OCI-LY7 (cell line): ENCODE measurements around the gene PPAT. TPM values are rescaled to one million over a fixed set of nuclear protein-coding genes. Genes with fewer than 3 reads are reported as not detected.

Experiments used
- BruUV-seq: library from RNA; stranded (reverse); fragments of 400-500 nt; replicated peaks from 2 replicates; lab custom pipeline; 2021; lab: Mats Ljungman, UMichigan
- CTCF ChIA-PET: fragments of 300-600 bp; sonication (Branson Sonifier 250); formaldehyde crosslinking; loops from one replicate; lab custom pipeline; 2022; ENCODE audit warnings: antibody characterized with exemption; ENCODE audit not compliant: unreplicated experiment; lab: Charles Lee
- POLR2A ChIA-PET: fragments of 300-600 bp; sonication (Branson Sonifier 250); formaldehyde crosslinking; loops from one replicate; lab custom pipeline; 2022; ENCODE audit warnings: antibody characterized with exemption; lab: Charles Lee
- DNase-seq: peaks from one replicate; pipeline ENCODE4 v3.0.0-alpha.2; 2015; ENCODE audit warnings: low spot score
- H2AFZ ChIP-seq: fragments of 200-600 bp; sonication (generic), shearing (Covaris generic); 2 replicates; pipeline ENCODE4 v1.6.1; 2014; ENCODE audit warnings: mild to moderate bottlenecking, antibody characterized with exemption, low read length, moderate library complexity
- H3K27ac ChIP-seq: fragments of 200-600 bp; sonication (generic); 2 replicates; pipeline ENCODE4 v1.5.1; 2014; ENCODE audit warnings: mixed run types, low read depth, mild to moderate bottlenecking, moderate library complexity, low read length, inconsistent platforms; ENCODE audit not compliant: poor library complexity, severe bottlenecking
- H3K36me3 ChIP-seq: fragments of 200-600 bp; sonication (generic); 2 replicates; pipeline ENCODE4 v1.6.1; 2014; ENCODE audit warnings: mild to moderate bottlenecking, antibody characterized with exemption, low read length, moderate library complexity, mixed read lengths; ENCODE audit not compliant: insufficient read depth
- H3K4me1 ChIP-seq: fragments of 200-600 bp; sonication (generic); 2 replicates; pipeline ENCODE4 v1.5.1; 2014; ENCODE audit warnings: mild to moderate bottlenecking, low read length; ENCODE audit not compliant: insufficient read depth, poor library complexity, severe bottlenecking
- H3K4me2 ChIP-seq: fragments of 200-600 bp; sonication (generic); 2 replicates; pipeline ENCODE4 v1.6.1; 2014; ENCODE audit warnings: mild to moderate bottlenecking, low read length
- H3K4me3 ChIP-seq: fragments of 200-600 bp; sonication (generic); 2 replicates; pipeline ENCODE4 v1.5.1; 2014; ENCODE audit warnings: mild to moderate bottlenecking, low read depth, low read length; ENCODE audit not compliant: poor library complexity, severe bottlenecking
- H3K79me2 ChIP-seq: fragments of 200-600 bp; sonication (generic); 2 replicates; pipeline ENCODE4 v1.6.1; 2016; ENCODE audit warnings: low read depth, mild to moderate bottlenecking, low read length, moderate library complexity, mixed read lengths; ENCODE audit not compliant: insufficient read depth
- H3K9me2 ChIP-seq: fragments of 200-600 bp; sonication (generic); 2 replicates; pipeline ENCODE4 v1.6.1; 2016; ENCODE audit warnings: mild to moderate bottlenecking, low read length, mixed read lengths; ENCODE audit not compliant: insufficient read depth
- H3K9me3 ChIP-seq: fragments of 200-600 bp; sonication (generic); 2 replicates; pipeline ENCODE4 v1.6.1; 2014; ENCODE audit warnings: mild to moderate bottlenecking, mixed run types, low read length, mixed read lengths
- H4K20me1 ChIP-seq: fragments of 200-600 bp; sonication (generic); 2 replicates; pipeline ENCODE4 v1.6.1; 2014; ENCODE audit warnings: mild to moderate bottlenecking, antibody characterized with exemption, low read length, moderate library complexity, mixed read lengths; ENCODE audit not compliant: insufficient read depth
- CTCF ChIP-seq: fragments of 200-600 bp; sonication (generic); conservative IDR thresholded peaks from 2 replicates; pipeline ENCODE4 v1.5.1; 2014; ENCODE audit warnings: mild to moderate bottlenecking, antibody characterized with exemption, low read length, moderate library complexity, mixed read lengths
- EZH2phosphoT487 ChIP-seq: fragments of 200-600 bp; sonication (generic); IDR thresholded peaks from 2 replicates; pipeline ENCODE4 v1.6.1; 2018; ENCODE audit warnings: low read depth, borderline replicate concordance, mild to moderate bottlenecking, mixed run types, antibody characterized with exemption, low read length, moderate library complexity, mixed read lengths
- intact Hi-C: fragments of 100-400 bp; cut with micrococcal nuclease; formaldehyde crosslinking; loops from one replicate; pipeline ENCODE4 v1.10.0; 2022; ENCODE audit not compliant: unreplicated experiment
- total RNA-seq, 2 experiments: library from RNA; depleted of rRNA in 1 of 2; stranded (reverse); fragments of >200 nt in 1 of 2; shearing (Covaris generic) in 1 of 2; gene quantifications; 2 replicates each; pipeline ENCODE4 v1.2.3, GENCODE V29; 2014 to 2022

Gene PPAT
- total RNA-seq, 2 experiments from 2014 or later: 35.8 to 54.3 TPM

- no peaks in the 10 kb centered on the region for H3K9me3 ChIP-seq
- H3K9me2 ChIP-seq: no peaks in the 10 kb centered on the region
- no peak for TF ChIP-seq CTCF
- no peak for TF ChIP-seq EZH2phosphoT487
- DNase-seq: no peak
- no peak overlapping the region for H3K27ac ChIP-seq
- CTCF ChIA-PET: no interaction called here
- H3K4me3 ChIP-seq: no peak overlapping the region
- peaks cover 31% of the 10 kb centered on the region; the same call in 1 of the 2 replicates for H3K79me2 ChIP-seq
- peaks cover 29% of the 10 kb centered on the region for H3K4me1 ChIP-seq
- peaks cover 3% of the 10 kb centered on the region; the same call in 1 of the 2 replicates for H4K20me1 ChIP-seq
- BruUV-seq: no TSS peak
- intact Hi-C loops: no loop called here
- H3K36me3 ChIP-seq: peaks cover 92% of the 10 kb centered on the region
- POLR2A ChIA-PET: interaction anchor here (1.7 kb wide), 1 partner anchor 9 kb away, joined by 7 read pairs; no protein-coding TSS in a partner anchor
- no peak overlapping the region for H3K4me2 ChIP-seq
- H2AFZ ChIP-seq: no peak overlapping the region
These were observed 41.8 kb upstream of the PPAT start for GRCh38 chr4:56477192-56477702.

GRCh38 chr4:56475917-56476316, 40.5 kb upstream of the PPAT start:
- ChIA-PET CTCF (no interaction called here), POLR2A (interaction anchor here (0.6 to 2.3 kb wide), 7 partner anchors 8 to 89 kb away, joined by 3 to 8 read pairs (median 3); partner anchors contain the start of genes AASDH, PAICS and SRP72)
- peaks cover 3% of the 10 kb centered on the region; the same call in 1 of the 2 replicates for H4K20me1 ChIP-seq
- no TSS peak for BruUV-seq
- DNase-seq: peak; percentile 68
- peak overlapping the region; percentile 89 for H3K27ac ChIP-seq
- H3K4me3 ChIP-seq: peak overlapping the region; percentile 55
- H3K79me2 ChIP-seq: peaks cover 41% of the 10 kb centered on the region
- H3K36me3 ChIP-seq: peaks cover 96% of the 10 kb centered on the region
- TF ChIP-seq EZH2phosphoT487 (no peak), CTCF (no peak)
- H3K9me3 ChIP-seq: no peaks in the 10 kb centered on the region
- no peaks in the 10 kb centered on the region for H3K9me2 ChIP-seq
- H2AFZ ChIP-seq: no peak overlapping the region
- peak overlapping the region; percentile 72 for H3K4me2 ChIP-seq
- intact Hi-C loops: no loop called here
- peaks cover 29% of the 10 kb centered on the region for H3K4me1 ChIP-seq
